Left hindlimb (tissue), 1 donor: ENCODE data around the gene RPA4.
"Not testable (repeated sequence)": the region's sequence is repeated elsewhere in the genome, so short reads cannot be mapped to it uniquely, and the experiment has no call there.

Experiments
- DNase-seq: peaks from one replicate; pipeline ENCODE4 v3.0.0-alpha.2; 2018

Gene RPA4, protein sequence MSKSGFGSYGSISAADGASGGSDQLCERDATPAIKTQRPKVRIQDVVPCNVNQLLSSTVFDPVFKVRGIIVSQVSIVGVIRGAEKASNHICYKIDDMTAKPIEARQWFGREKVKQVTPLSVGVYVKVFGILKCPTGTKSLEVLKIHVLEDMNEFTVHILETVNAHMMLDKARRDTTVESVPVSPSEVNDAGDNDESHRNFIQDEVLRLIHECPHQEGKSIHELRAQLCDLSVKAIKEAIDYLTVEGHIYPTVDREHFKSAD

DNA sequence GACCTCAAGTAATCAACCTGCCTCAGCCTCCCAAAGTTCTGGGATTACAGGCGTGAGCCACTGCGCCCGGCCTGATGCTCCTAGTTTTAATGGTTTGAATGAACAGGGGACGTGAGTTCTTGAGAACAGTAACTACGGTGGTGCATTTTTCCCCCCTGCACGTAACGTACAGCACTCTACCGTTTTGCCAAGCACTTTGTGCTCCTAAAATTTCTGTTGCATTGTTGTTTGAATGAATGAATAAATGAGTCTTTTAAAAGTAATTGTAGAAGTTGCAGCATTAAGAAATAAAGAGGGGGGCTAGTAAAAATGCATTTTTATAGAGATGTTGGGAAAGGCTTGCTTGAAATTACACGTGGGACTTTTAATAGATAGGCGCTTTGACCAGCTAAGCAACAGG is at the start of gene RPA4:
RPA4 (plus strand) TSS at position 301 of the 400 bp plus-strand sequence. CDS start 403 bp downstream, outside the sequence.
- DNase-seq = no peak

- DNase-seq = no peak
These were observed 49.6 kb upstream of the RPA4 start for GRCh38 chrX:96834137-96834536.

DNA sequence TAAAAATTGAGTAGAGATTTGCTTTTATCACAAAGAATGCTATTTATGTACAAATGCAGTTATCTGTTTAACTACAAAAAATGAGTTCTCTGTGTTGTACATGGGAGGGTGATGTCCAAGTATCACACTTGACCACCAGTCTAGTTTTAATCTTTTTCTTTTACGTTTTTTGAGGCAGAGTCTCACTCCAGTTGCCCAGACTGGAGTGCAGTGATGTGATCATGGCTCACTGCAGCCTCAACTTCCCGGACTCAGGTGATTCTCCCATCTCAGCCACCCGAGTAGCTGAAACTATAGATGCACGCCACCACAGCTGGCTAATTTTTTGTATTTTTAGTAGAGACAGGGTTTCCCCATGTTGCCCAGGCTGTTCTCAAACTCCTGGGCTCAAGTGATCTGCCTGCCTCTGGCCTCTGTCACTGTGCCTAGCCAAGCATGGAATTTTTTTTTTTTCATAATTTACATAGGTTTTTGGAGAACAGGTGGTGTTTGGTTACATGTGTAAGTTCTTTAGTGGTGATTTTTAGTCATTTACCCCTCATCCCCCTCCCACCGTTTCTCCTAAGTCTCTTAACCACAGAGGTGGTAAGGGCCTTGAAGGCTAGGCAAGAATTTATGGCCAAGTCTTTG is 47.9 kb upstream of the RPA4 start:
- DNase-seq = no peak

DNA sequence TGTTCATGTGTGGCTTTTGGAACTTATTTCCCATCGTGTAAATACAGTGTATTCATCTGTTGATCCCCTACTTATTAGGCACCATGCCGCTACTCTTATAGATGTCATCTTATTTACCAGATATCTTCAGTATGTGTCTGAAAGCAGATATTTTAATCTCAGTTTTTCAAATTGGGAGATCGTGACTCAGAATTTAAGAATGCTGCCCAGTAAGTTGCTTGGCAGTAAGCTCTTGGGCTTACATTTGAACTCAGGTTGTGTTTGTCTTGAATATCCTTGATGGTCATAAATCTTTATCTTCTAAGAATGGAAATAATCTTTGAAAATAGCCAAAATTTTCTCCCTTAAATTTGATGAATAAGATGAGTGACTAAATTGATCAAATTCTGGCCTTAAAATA is 45.9 kb upstream of the RPA4 start:
- no peak for DNase-seq

DNA sequence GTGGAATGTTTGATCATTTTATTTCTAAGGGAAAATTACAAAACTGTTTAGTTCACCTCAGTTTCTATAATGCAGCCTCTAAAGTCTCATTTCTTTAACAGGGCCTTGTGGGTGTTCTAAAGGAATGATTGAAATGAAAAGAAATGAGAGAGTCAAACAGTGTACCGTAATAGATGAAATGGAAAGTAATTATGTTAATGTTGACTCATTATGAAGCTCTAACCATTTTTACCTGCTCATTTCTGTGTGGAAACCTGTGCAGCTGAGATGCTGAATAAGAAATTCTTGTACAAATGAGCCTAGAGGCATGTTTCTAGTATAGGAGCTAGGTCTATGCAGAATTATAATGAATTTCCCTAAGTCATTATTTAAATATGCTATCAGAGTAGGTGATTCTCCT is 45.2 kb upstream of the RPA4 start:
- DNase-seq = no peak

- no peak for DNase-seq
These were observed 42.4 kb upstream of the RPA4 start for GRCh38 chrX:96841325-96841724.

GRCh38 chrX:96841866-96842265 is 41.8 kb upstream of the RPA4 start:
- not testable (repeated sequence) for DNase-seq

GRCh38 chrX:96843566-96843965 is 40.1 kb upstream of the RPA4 start:
- no peak for DNase-seq

- DNase-seq = no peak
These were observed 36.9 kb upstream of the RPA4 start for GRCh38 chrX:96846841-96847240.

DNA sequence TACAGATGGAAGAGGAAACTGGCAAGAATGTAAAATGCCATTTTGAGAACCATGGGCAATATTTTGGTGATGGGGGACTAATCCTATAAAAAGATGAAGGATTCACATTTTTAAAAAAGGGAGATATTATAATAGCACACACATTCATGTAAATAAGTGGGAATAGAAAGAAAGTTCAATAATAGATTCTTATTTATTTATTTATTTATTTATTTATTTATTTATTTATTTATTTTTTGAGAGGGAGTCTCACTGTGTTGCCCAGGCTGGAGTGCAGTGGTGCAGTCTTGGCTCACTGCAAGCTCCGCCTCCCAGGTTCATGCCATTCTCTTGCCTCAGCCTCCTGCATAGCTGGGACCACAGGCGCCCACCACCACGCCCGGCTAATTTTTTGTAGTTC is 24.3 kb upstream of the RPA4 start:
- not testable (repeated sequence) for DNase-seq

DNA sequence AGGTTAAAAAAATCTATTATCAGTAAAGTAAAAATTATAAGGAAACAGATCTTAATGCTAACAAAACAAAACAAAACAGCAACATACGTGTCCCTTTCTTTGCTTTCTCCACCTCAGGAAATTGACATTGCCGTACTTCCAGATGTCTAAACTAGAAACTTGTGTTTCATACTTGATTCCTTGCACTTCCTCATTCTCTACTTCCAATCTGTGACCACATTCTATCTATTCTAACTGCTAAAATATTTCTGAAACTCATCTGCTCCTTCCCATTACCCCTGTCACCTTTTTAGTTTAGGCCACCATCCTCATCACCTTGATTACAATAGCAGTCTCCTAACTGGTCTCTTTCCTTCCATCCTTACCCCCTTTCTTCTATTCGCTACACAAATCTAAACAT is 22.5 kb upstream of the RPA4 start:
- no peak for DNase-seq

- DNase-seq = no peak
These were observed 22.0 kb upstream of the RPA4 start for GRCh38 chrX:96861661-96862060.

DNA sequence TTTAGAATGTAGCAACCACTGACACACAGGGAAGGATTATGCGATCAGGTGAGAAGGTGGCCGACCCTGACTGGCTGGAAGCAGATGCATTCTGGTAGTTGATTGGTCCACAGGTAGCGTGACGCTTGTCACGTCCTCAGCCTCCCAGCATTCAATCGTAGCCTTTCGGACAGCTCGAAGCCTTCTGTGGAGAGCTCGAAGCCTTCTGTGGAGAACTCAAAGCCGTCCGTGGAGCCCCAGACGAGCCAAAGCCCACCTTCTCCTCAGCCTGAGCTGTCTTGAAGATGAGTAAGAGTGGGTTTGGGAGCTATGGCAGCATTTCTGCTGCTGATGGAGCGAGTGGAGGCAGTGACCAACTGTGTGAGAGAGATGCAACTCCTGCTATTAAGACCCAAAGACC is 319 bp downstream of the RPA4 start:
- DNase-seq = no peak

GRCh38 chrX:96889726-96890125 is 6.0 kb downstream of the RPA4 start:
- DNase-seq = no peak

DNA sequence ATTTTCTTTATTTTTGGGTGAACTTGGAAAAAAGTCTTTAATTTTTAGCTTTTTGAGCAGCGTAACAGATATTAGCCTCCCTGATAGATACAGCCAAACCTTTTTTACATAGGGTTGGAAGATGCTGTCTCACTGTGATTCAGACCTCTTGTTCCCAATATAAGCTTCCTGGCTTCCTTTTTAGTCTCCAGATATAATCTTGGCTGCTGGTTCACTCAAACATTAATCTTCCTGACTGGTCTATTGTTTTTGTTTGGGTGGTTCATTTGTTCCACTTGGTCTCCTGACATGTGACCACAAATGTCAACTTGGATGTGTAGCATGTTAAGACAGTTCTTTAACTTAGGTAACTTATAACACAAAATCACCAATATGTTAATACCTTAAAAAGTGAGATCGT is 23.0 kb downstream of the RPA4 start:
- no peak for DNase-seq

GRCh38 chrX:96907516-96908272 is 24.0 kb downstream of the RPA4 start:
- no peak for DNase-seq

GRCh38 chrX:96909291-96909690 is 25.6 kb downstream of the RPA4 start:
- DNase-seq = no peak

- no peak for DNase-seq
These were observed 35.2 kb downstream of the RPA4 start for GRCh38 chrX:96918864-96919263.

DNA sequence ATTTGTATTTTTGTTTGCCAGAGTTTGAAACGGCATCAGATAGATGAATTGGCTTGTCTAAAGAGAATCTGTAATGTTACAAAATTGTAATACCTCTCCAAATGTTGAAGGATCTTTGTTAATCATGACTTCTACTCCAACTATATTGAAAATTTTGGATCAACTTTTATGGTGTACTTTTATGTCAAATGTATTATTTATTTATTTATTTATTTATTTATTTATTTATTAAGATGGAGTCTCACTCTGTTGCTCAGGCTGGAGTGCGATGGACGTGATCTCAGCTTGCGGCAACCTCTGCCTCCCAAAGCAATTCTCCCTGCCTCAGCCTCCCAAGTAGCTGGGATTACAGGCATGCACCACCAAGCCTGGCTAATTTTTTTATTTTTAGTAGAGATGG is 36.0 kb downstream of the RPA4 start:
- DNase-seq = no peak

GRCh38 chrX:96924581-96924980 is 40.9 kb downstream of the RPA4 start:
- no peak for DNase-seq

- DNase-seq = no peak
These were observed 45.3 kb downstream of the RPA4 start for GRCh38 chrX:96929036-96929435.
